Measurements from ENCODE around the gene TAF9. TPM values are rescaled to one million over a fixed set of nuclear protein-coding genes. Genes with fewer than 3 reads are reported as not detected.
"Not testable (repeated sequence)": the region's sequence is repeated elsewhere in the genome, so short reads cannot be mapped to it uniquely, and the experiment has no call there.

The TAF9 gene
- 31.2 TPM for polyA plus RNA-seq (ENCODE audit: insufficient read length)

- DNase-seq: peak; percentile 94
Observed at GRCh38 chr5:69369340-69370121, at the start of gene TAF9, which contains the start of the genes AK6 and RAD17. Gene TAF9 (minus strand): TSS chr5:69369520. CDS start chr5:69365737, 3,783 bp downstream. Gene AK6 (minus strand): TSS chr5:69369520. CDS start chr5:69369490, 30 bp downstream. Gene RAD17 (plus strand): TSS chr5:69369818. CDS start chr5:69372209, 2,391 bp downstream.

GRCh38 chr5:69418554-69418953 is 49.2 kb upstream of the TAF9 start:
- DNase-seq: no peak

- DNase-seq: no peak
Observed at GRCh38 chr5:69416699-69417098, 47.4 kb upstream of the TAF9 start.

GRCh38 chr5:69416180-69416579 is 46.9 kb upstream of the TAF9 start:
- DNase-seq: no peak

GRCh38 chr5:69415584-69415958 is 46.3 kb upstream of the TAF9 start:
- no peak for DNase-seq

GRCh38 chr5:69414885-69415583 is 45.7 kb upstream of the TAF9 start, which contains the start of gene MARVELD2:
Gene MARVELD2 (plus strand): TSS chr5:69415116. CDS start chr5:69419386, 4,270 bp downstream.
- peak; percentile 8 for DNase-seq

GRCh38 chr5:69404659-69405330 is 35.5 kb upstream of the TAF9 start:
- no peak for DNase-seq

GRCh38 chr5:69378376-69378775 is 9.1 kb upstream of the TAF9 start:
- no peak for DNase-seq

- DNase-seq: no peak
Observed at GRCh38 chr5:69374911-69375446, 5.7 kb upstream of the TAF9 start.

GRCh38 chr5:69372394-69372793 is 3.1 kb upstream of the TAF9 start:
- DNase-seq: no peak

- DNase-seq: not testable (repeated sequence)
Observed at GRCh38 chr5:69370335-69370734, 1.0 kb upstream of the TAF9 start.

GRCh38 chr5:69368458-69369339 is 621 bp downstream of the TAF9 start:
- DNase-seq: no peak

GRCh38 chr5:69367697-69368279 is 1.5 kb downstream of the TAF9 start:
- no peak for DNase-seq

- no peak for DNase-seq
Observed at GRCh38 chr5:69364850-69365249, 4.5 kb downstream of the TAF9 start.

GRCh38 chr5:69364414-69364813 is 4.9 kb downstream of the TAF9 start:
- DNase-seq: no peak

- no peak for DNase-seq
Observed at GRCh38 chr5:69360442-69360841, 8.9 kb downstream of the TAF9 start.

GRCh38 chr5:69359699-69360098 is 9.6 kb downstream of the TAF9 start:
- DNase-seq: no peak

- no peak for DNase-seq
Observed at GRCh38 chr5:69350664-69351063, 18.7 kb downstream of the TAF9 start.

- no peak for DNase-seq
Observed at GRCh38 chr5:69343083-69343482, 26.2 kb downstream of the TAF9 start.

- no peak for DNase-seq
Observed at GRCh38 chr5:69341520-69342161, 27.7 kb downstream of the TAF9 start.

All from hindlimb muscle (tissue), 1 donor.